ENCODE results near the gene FIG4.
"Not testable (repeated sequence)": the region's sequence is repeated elsewhere in the genome, so short reads cannot be mapped to it uniquely, and the experiment has no call there.

Gene FIG4

GRCh38 chr6:109702791-109703190 lies 11.7 kb downstream of the FIG4 start:
- Histone ChIP-seq H3K9me3 (ENCODE audit: control insufficient read depth, low read length) (no peaks in the 10 kb centered on the region), H3K4me1 (ENCODE audit: control insufficient read depth, insufficient read depth, low read length, poor library complexity, severe bottlenecking) (no peaks in the 10 kb centered on the region), H3K27ac (ENCODE audit: low read depth, low read length, severe bottlenecking) (no peak overlapping the region), H3K36me3 (ENCODE audit: control insufficient read depth, insufficient read depth, low read length) (no peaks in the 10 kb centered on the region), H3K4me3 (ENCODE audit: extremely low read depth, insufficient read depth, low read length, poor library complexity, severe bottlenecking) (no peak overlapping the region)
- WGBS, 2 experiments (ENCODE audit: insufficient coverage in 2 of 2): 77 to 100% methylated on average over 2 of the region's 4 CpGs

- Histone ChIP-seq H3K4me3 (ENCODE audit: extremely low read depth, insufficient read depth, low read length, poor library complexity, severe bottlenecking) (no peak overlapping the region), H3K36me3 (ENCODE audit: control insufficient read depth, insufficient read depth, low read length) (no peaks in the 10 kb centered on the region), H3K9me3 (ENCODE audit: control insufficient read depth, low read length) (no peaks in the 10 kb centered on the region), H3K27ac (ENCODE audit: low read depth, low read length, severe bottlenecking) (no peak overlapping the region), H3K4me1 (ENCODE audit: control insufficient read depth, insufficient read depth, low read length, poor library complexity, severe bottlenecking) (no peaks in the 10 kb centered on the region)
- WGBS, 2 experiments (ENCODE audit: insufficient coverage in 2 of 2): 0% methylated on average over 1 of the region's 7 CpGs
These were observed 14.2 kb downstream of the FIG4 start for GRCh38 chr6:109705258-109705657.

GRCh38 chr6:109706513-109706912 lies 15.4 kb downstream of the FIG4 start:
- H3K27ac ChIP-seq (ENCODE audit: low read depth, low read length, severe bottlenecking): no peak overlapping the region
- no peaks in the 10 kb centered on the region for H3K4me1 ChIP-seq (ENCODE audit: control insufficient read depth, insufficient read depth, low read length, poor library complexity, severe bottlenecking)
- 95 to 100% methylated on average over 4 of the region's 6 CpGs for WGBS, 2 experiments (ENCODE audit: insufficient coverage in 2 of 2)
- no peaks in the 10 kb centered on the region for H3K36me3 ChIP-seq (ENCODE audit: control insufficient read depth, insufficient read depth, low read length)
- no peak overlapping the region for H3K4me3 ChIP-seq (ENCODE audit: extremely low read depth, insufficient read depth, low read length, poor library complexity, severe bottlenecking)
- H3K9me3 ChIP-seq (ENCODE audit: control insufficient read depth, low read length): no peaks in the 10 kb centered on the region

GRCh38 chr6:109708099-109708498 lies 17.0 kb downstream of the FIG4 start:
- WGBS, 2 experiments (ENCODE audit: insufficient coverage in 2 of 2): 80% methylated on average over 1 of the region's 2 CpGs; no CpG with 5 or more reads in 1 of the 2 experiments
- not testable (repeated sequence) for H3K27ac ChIP-seq (ENCODE audit: low read depth, low read length, severe bottlenecking); H3K4me3 ChIP-seq (ENCODE audit: extremely low read depth, insufficient read depth, low read length, poor library complexity, severe bottlenecking); H3K36me3 ChIP-seq (ENCODE audit: control insufficient read depth, insufficient read depth, low read length); H3K4me1 ChIP-seq (ENCODE audit: control insufficient read depth, insufficient read depth, low read length, poor library complexity, severe bottlenecking); H3K9me3 ChIP-seq (ENCODE audit: control insufficient read depth, low read length)

- Histone ChIP-seq H3K36me3 (ENCODE audit: control insufficient read depth, insufficient read depth, low read length) (no peaks in the 10 kb centered on the region), H3K4me3 (ENCODE audit: extremely low read depth, insufficient read depth, low read length, poor library complexity, severe bottlenecking) (no peak overlapping the region), H3K9me3 (ENCODE audit: control insufficient read depth, low read length) (no peaks in the 10 kb centered on the region), H3K4me1 (ENCODE audit: control insufficient read depth, insufficient read depth, low read length, poor library complexity, severe bottlenecking) (no peaks in the 10 kb centered on the region), H3K27ac (ENCODE audit: low read depth, low read length, severe bottlenecking) (no peak overlapping the region)
- 89 to 98% methylated on average over 7 to 8 of the region's 8 CpGs for WGBS, 2 experiments (ENCODE audit: insufficient coverage in 2 of 2)
These were observed 22.0 kb downstream of the FIG4 start for GRCh38 chr6:109713097-109713496.

- no peaks in the 10 kb centered on the region for H3K9me3 ChIP-seq (ENCODE audit: control insufficient read depth, low read length)
- H3K36me3 ChIP-seq (ENCODE audit: control insufficient read depth, insufficient read depth, low read length): no peaks in the 10 kb centered on the region
- 92 to 100% methylated on average over 1 to 2 of the region's 3 CpGs for WGBS, 2 experiments (ENCODE audit: insufficient coverage in 2 of 2)
- no peak overlapping the region for H3K27ac ChIP-seq (ENCODE audit: low read depth, low read length, severe bottlenecking)
- no peaks in the 10 kb centered on the region for H3K4me1 ChIP-seq (ENCODE audit: control insufficient read depth, insufficient read depth, low read length, poor library complexity, severe bottlenecking)
- no peak overlapping the region for H3K4me3 ChIP-seq (ENCODE audit: extremely low read depth, insufficient read depth, low read length, poor library complexity, severe bottlenecking)
These were observed 23.1 kb downstream of the FIG4 start for GRCh38 chr6:109714166-109714565.

- H3K4me1 ChIP-seq (ENCODE audit: control insufficient read depth, insufficient read depth, low read length, poor library complexity, severe bottlenecking): no peaks in the 10 kb centered on the region
- no peak overlapping the region for H3K27ac ChIP-seq (ENCODE audit: low read depth, low read length, severe bottlenecking)
- H3K4me3 ChIP-seq (ENCODE audit: extremely low read depth, insufficient read depth, low read length, poor library complexity, severe bottlenecking): no peak overlapping the region
- no peaks in the 10 kb centered on the region for H3K36me3 ChIP-seq (ENCODE audit: control insufficient read depth, insufficient read depth, low read length)
- WGBS, 2 experiments (ENCODE audit: insufficient coverage in 2 of 2): no CpG with 5 or more reads among the region's 1 CpG
- no peaks in the 10 kb centered on the region for H3K9me3 ChIP-seq (ENCODE audit: control insufficient read depth, low read length)
These were observed 23.5 kb downstream of the FIG4 start for GRCh38 chr6:109714611-109715010.

- H3K4me1 ChIP-seq (ENCODE audit: control insufficient read depth, insufficient read depth, low read length, poor library complexity, severe bottlenecking): no peaks in the 10 kb centered on the region
- no CpG with 5 or more reads among the region's 2 CpGs for WGBS, 2 experiments (ENCODE audit: insufficient coverage in 2 of 2)
- H3K4me3 ChIP-seq (ENCODE audit: extremely low read depth, insufficient read depth, low read length, poor library complexity, severe bottlenecking): no peak overlapping the region
- H3K27ac ChIP-seq (ENCODE audit: low read depth, low read length, severe bottlenecking): no peak overlapping the region
- H3K36me3 ChIP-seq (ENCODE audit: control insufficient read depth, insufficient read depth, low read length): no peaks in the 10 kb centered on the region
- no peaks in the 10 kb centered on the region for H3K9me3 ChIP-seq (ENCODE audit: control insufficient read depth, low read length)
These were observed 24.5 kb downstream of the FIG4 start for GRCh38 chr6:109715616-109716015.

GRCh38 chr6:109717971-109718370 lies 26.9 kb downstream of the FIG4 start:
- Histone ChIP-seq H3K4me1 (ENCODE audit: control insufficient read depth, insufficient read depth, low read length, poor library complexity, severe bottlenecking) (no peaks in the 10 kb centered on the region), H3K36me3 (ENCODE audit: control insufficient read depth, insufficient read depth, low read length) (no peaks in the 10 kb centered on the region), H3K27ac (ENCODE audit: low read depth, low read length, severe bottlenecking) (no peak overlapping the region), H3K9me3 (ENCODE audit: control insufficient read depth, low read length) (no peaks in the 10 kb centered on the region), H3K4me3 (ENCODE audit: extremely low read depth, insufficient read depth, low read length, poor library complexity, severe bottlenecking) (no peak overlapping the region)
- no CpG with 5 or more reads among the region's 2 CpGs for WGBS, 2 experiments (ENCODE audit: insufficient coverage in 2 of 2)

- 85 to 87% methylated on average over 3 to 4 of the region's 5 CpGs for WGBS, 2 experiments (ENCODE audit: insufficient coverage in 2 of 2)
- Histone ChIP-seq H3K36me3 (ENCODE audit: control insufficient read depth, insufficient read depth, low read length) (no peaks in the 10 kb centered on the region), H3K27ac (ENCODE audit: low read depth, low read length, severe bottlenecking) (no peak overlapping the region), H3K4me1 (ENCODE audit: control insufficient read depth, insufficient read depth, low read length, poor library complexity, severe bottlenecking) (no peaks in the 10 kb centered on the region), H3K4me3 (ENCODE audit: extremely low read depth, insufficient read depth, low read length, poor library complexity, severe bottlenecking) (no peak overlapping the region), H3K9me3 (ENCODE audit: control insufficient read depth, low read length) (no peaks in the 10 kb centered on the region)
These were observed 27.9 kb downstream of the FIG4 start for GRCh38 chr6:109718991-109719390.

- H3K36me3 ChIP-seq (ENCODE audit: control insufficient read depth, insufficient read depth, low read length): no peaks in the 10 kb centered on the region
- no peaks in the 10 kb centered on the region for H3K4me1 ChIP-seq (ENCODE audit: control insufficient read depth, insufficient read depth, low read length, poor library complexity, severe bottlenecking)
- H3K4me3 ChIP-seq (ENCODE audit: extremely low read depth, insufficient read depth, low read length, poor library complexity, severe bottlenecking): no peak overlapping the region
- 93 to 94% methylated on average over 2 of the region's 3 CpGs for WGBS, 2 experiments (ENCODE audit: insufficient coverage in 2 of 2)
- no peak overlapping the region for H3K27ac ChIP-seq (ENCODE audit: low read depth, low read length, severe bottlenecking)
- H3K9me3 ChIP-seq (ENCODE audit: control insufficient read depth, low read length): no peaks in the 10 kb centered on the region
These were observed 29.2 kb downstream of the FIG4 start for GRCh38 chr6:109720311-109720710.

All from mesodermal cell (in vitro differentiated cells).